ENCODE measurements around the gene BTBD16. TPM values are rescaled to one million over a fixed set of nuclear protein-coding genes. Genes with fewer than 3 reads are reported as not detected.

The BTBD16 gene
- total and polyA plus RNA-seq, 9 donors, result 0.27 to 0.50 (median 0.40) TPM; not detected in 6

DNA sequence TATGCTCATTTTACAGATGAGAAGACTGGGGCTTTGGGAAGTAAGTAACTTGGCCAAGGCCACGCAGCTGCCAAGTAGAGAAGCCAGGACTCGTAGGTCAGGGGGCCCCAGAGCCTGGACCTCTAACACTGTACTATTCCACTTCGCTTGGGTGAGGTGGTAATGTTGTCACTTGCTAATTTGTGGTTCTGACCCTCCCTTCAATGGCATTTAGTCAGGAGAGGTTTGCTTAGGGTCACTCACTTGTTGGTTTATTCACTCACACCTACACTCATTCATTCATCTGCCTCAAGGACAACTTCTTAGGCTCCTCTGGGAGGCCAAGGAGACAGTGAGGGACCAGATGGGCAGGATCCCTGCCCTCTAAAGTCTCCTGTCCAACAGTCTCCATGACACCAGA, 21.3 kb downstream of the BTBD16 start:
- WGBS (ENCODE audit: insufficient coverage), result no CpG with 5 or more reads among the region's 3 CpGs
- Histone ChIP-seq H3K36me3 (ENCODE audit: control insufficient read depth, insufficient read depth, low read length) (no peaks in the 10 kb centered on the region), H3K9me3 (replicated peaks; ENCODE audit: control insufficient read depth, low read depth, low read length) (no peaks in the 10 kb centered on the region), H3K27me3 (ENCODE audit: control insufficient read depth, insufficient read depth, low read length) (no peaks in the 10 kb centered on the region), H3K4me3 (ENCODE audit: low read length) (no peak overlapping the region), H3K4me1 (ENCODE audit: control insufficient read depth, insufficient read depth, low read length) (peaks cover 27% of the 10 kb centered on the region), H3K27ac (ENCODE audit: low read length) (no peak overlapping the region)
- DNase-seq, result no peak

DNA sequence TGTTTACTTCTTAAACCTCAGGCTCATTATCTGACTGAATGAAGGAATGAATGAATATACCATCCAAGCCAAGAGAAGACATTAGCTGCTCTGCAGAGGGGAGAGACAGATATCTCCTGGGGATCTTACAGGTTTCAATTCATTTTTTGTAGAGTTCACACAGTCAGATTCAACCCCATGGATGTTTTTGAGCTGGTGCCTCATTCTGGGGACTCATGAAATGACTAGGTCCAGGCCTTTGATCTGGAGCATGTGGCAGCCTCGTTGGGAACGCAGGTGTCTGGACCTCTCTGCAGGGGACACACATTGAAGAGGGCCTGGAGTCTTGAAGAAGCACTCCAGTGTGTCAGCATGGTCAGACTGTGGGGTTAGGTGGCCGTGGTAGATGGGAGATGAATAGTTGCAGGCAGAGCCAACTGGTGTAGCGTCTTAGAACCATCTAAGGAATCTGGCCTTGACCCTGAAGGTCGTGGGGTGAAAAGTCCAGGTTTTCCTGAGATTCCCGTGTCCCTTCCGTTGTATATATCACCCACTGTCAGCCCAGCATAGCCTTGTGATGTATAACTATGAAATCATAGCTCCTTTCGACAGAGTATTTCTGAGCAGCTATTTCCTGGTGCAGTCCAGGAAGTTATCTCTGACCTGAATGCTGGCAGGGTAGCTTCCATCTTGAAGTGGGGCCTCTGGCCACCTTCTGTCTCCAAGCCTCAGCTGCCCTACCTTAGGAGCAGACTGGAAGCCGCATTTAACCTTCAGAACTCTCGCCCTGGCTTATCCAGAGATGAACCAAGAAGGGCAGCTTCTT, 22.3 kb downstream of the BTBD16 start:
- no peaks in the 10 kb centered on the region for H3K36me3 ChIP-seq (ENCODE audit: control insufficient read depth, insufficient read depth, low read length)
- H3K9me3 ChIP-seq (replicated peaks; ENCODE audit: control insufficient read depth, low read depth, low read length), result no peaks in the 10 kb centered on the region
- peaks cover 17% of the 10 kb centered on the region for H3K4me1 ChIP-seq (ENCODE audit: control insufficient read depth, insufficient read depth, low read length)
- no peak overlapping the region for H3K4me3 ChIP-seq (ENCODE audit: low read length)
- WGBS (ENCODE audit: insufficient coverage), result 76% methylated on average over 7 of the region's 10 CpGs
- no peak for DNase-seq
- no peaks in the 10 kb centered on the region for H3K27me3 ChIP-seq (ENCODE audit: control insufficient read depth, insufficient read depth, low read length)
- H3K27ac ChIP-seq (ENCODE audit: low read length), result no peak overlapping the region

DNA sequence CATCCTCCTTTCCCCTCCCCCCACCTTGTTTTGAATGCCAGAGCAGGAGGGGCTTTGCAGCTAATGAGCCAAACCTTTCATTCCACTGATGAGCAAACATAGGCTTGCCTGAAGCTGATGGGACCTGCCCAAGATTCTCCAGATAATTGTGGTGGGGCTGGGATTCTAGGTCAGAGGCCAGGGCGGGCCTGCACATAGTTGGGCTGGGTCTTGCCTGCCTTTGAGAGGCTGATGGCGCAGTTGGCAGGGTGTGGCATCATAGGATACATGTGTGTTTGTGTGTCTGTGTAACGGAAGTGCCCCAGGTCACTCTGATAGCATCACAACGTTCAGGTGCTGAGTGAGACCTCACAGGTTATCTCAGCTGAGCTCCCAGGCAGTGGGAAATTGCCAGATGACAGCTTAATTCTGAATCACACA, 22.9 kb downstream of the BTBD16 start:
- no peaks in the 10 kb centered on the region for H3K36me3 ChIP-seq (ENCODE audit: control insufficient read depth, insufficient read depth, low read length)
- H3K9me3 ChIP-seq (replicated peaks; ENCODE audit: control insufficient read depth, low read depth, low read length), result no peaks in the 10 kb centered on the region
- WGBS (ENCODE audit: insufficient coverage), result 86% methylated on average over 3 of the region's 4 CpGs
- H3K4me1 ChIP-seq (ENCODE audit: control insufficient read depth, insufficient read depth, low read length), result peaks cover 13% of the 10 kb centered on the region
- H3K27me3 ChIP-seq (ENCODE audit: control insufficient read depth, insufficient read depth, low read length), result no peaks in the 10 kb centered on the region
- no peak overlapping the region for H3K4me3 ChIP-seq (ENCODE audit: low read length)
- DNase-seq, result no peak
- H3K27ac ChIP-seq (ENCODE audit: low read length), result no peak overlapping the region

DNA sequence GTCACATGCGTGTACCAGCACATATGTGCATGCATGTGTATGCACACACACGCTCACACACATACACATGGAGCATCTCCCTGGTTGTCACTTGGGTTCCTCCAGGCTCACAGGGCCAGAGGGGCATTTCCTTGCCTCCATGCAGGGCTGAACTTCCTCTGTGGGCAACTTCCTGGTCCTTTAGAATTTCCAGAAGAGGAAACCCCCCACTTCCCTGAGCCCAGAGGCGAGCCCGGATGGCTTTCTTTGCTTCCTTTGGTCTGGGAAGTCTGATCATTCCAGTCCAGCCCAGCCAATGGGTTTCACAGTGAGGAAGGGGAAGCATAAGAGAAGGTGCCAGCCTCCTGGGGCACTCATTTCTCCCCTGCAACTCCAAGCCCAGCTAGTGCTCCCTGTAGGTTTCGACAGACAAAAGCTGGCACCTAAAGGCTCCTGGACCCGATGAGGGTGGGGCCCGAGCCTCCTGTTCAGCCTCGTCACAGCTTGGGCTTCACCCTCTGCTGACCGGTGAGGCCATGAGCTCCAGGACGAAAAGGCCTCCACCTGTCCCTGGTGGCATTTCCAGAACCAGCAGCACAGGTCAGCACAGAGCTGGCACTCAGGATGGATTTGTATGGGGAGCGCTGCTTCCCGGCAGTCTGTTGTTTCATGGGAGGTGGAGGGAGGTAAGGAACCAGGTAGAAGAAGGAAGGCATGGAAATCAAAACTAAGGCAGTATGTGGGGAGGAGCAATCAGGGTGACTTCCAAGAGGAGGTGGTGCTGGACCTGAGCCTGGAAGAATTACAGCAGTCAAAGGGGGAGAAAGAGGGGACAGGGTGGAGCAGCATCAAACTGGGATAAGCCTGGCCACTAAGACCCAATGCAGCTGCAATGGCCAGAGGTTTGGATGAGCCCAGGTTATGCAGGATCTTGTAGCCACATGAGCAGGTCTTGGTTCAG, 23.7 kb downstream of the BTBD16 start:
- no peak for DNase-seq
- H3K4me1 ChIP-seq (ENCODE audit: control insufficient read depth, insufficient read depth, low read length), result peaks cover 11% of the 10 kb centered on the region
- no peaks in the 10 kb centered on the region for H3K36me3 ChIP-seq (ENCODE audit: control insufficient read depth, insufficient read depth, low read length)
- H3K27ac ChIP-seq (ENCODE audit: low read length), result no peak overlapping the region
- no peak overlapping the region for H3K4me3 ChIP-seq (ENCODE audit: low read length)
- H3K9me3 ChIP-seq (replicated peaks; ENCODE audit: control insufficient read depth, low read depth, low read length), result no peaks in the 10 kb centered on the region
- 86% methylated on average over 10 of the region's 12 CpGs for whole genome bisulfite sequencing (ENCODE audit: insufficient coverage)
- no peaks in the 10 kb centered on the region for H3K27me3 ChIP-seq (ENCODE audit: control insufficient read depth, insufficient read depth, low read length)

DNA sequence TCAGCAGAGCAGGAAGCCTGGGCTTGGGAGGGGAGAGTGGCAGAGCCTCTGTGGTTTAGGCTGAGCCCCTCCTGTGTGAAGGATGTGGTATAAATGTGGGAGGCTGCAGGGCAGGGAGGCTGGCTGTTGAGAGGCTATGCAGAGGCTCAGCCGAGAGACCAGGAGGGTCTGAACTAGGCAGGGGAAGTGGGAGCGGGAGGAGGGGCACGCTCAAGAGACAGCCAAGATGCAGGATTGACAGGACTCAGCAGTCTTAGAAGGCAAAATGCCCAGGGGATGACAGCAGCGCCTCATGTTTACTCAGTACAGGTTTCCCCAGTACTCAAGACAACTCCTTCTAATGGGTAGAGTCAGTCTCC, 24.3 kb downstream of the BTBD16 start:
- Histone ChIP-seq H3K27me3 (ENCODE audit: control insufficient read depth, insufficient read depth, low read length) (no peaks in the 10 kb centered on the region), H3K27ac (ENCODE audit: low read length) (no peak overlapping the region), H3K36me3 (ENCODE audit: control insufficient read depth, insufficient read depth, low read length) (no peaks in the 10 kb centered on the region), H3K9me3 (replicated peaks; ENCODE audit: control insufficient read depth, low read depth, low read length) (no peaks in the 10 kb centered on the region), H3K4me1 (ENCODE audit: control insufficient read depth, insufficient read depth, low read length) (peaks cover 11% of the 10 kb centered on the region), H3K4me3 (ENCODE audit: low read length) (no peak overlapping the region)
- no peak for DNase-seq
- WGBS (ENCODE audit: insufficient coverage), result 82% methylated on average over 3 of the region's 4 CpGs

DNA sequence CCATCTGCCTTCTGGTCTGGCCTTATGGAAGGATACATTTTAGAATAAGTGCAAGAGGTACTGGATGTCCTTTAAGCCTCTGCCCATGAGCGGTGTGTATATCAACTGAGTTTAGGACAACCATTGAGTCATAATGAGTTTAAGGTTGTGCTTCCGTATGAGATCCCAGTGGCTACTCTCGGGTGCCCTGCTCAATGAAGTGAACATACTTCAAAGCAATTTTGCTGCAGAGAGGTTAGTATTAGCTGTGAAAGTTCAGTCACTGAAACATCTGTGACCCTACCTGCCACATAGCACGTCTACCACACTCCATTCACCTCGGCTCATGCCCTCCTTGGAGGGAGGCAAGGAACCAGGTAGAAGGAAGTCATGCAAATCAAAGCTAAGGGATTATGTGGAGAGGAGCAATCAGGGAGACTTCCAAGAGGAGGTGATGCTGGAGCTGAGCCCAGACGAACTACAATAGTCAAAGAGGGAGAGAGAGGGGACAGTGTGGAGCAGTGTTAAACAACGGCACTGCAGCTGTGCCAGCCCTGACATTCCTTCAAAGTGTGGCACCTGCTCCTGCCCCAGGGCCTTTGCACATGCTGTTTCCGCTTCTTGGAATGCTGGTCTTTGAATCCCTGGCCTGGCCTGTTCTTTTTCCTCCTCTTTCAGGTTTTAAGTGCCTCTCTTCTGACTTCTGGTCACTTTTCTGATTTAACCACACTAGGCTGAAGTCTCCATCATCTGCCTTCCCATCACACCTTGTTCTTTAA, 25.4 kb downstream of the BTBD16 start:
- no peak for DNase-seq
- no peaks in the 10 kb centered on the region for H3K36me3 ChIP-seq (ENCODE audit: control insufficient read depth, insufficient read depth, low read length)
- H3K27me3 ChIP-seq (ENCODE audit: control insufficient read depth, insufficient read depth, low read length), result no peaks in the 10 kb centered on the region
- no peaks in the 10 kb centered on the region for H3K9me3 ChIP-seq (replicated peaks; ENCODE audit: control insufficient read depth, low read depth, low read length)
- H3K27ac ChIP-seq (ENCODE audit: low read length), result no peak overlapping the region
- WGBS (ENCODE audit: insufficient coverage), result 88% methylated on average over 3 of the region's 8 CpGs
- H3K4me3 ChIP-seq (ENCODE audit: low read length), result no peak overlapping the region
- peaks cover 11% of the 10 kb centered on the region for H3K4me1 ChIP-seq (ENCODE audit: control insufficient read depth, insufficient read depth, low read length)

DNA sequence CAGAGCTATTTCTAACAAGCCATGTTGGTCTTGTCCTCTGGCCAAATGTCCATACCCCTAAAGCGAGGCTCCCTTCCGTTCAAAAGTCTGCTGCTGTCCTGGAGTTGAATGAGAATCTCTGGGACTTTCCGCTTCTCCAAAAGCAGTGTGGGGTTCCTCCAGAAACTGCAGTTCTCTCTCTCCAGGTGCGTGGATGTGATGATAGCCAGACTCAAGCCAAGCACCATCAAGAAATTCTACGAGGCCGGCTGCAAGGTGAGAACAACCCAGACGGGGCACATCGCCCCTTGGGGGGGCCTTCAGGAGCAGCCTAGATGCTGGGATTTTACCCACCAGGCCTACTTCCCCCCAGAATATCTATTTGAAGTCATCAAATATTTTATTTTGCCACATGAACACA, 26.5 kb downstream of the BTBD16 start:
- H3K4me1 ChIP-seq (ENCODE audit: control insufficient read depth, insufficient read depth, low read length), result peaks cover 11% of the 10 kb centered on the region

DNA sequence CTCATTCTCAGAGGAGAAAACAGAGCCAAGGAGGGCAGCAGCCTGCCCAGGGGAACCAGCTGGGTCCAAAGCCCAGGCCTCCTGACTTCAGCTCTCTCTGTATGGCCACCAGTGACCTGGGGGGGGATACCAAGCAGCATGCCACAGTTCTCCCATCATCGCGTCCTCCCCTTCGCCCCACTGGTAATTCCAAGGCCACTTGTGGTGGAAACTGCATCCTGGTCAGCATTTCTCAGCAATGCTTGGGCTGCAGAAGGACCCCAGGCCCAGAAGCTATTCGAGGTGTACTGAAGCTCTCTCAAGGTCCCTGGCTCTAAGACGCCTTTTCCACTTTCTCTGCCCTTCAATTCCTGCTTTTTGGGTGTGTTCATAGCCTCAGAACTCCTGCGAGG, 27.1 kb downstream of the BTBD16 start:
- Histone ChIP-seq H3K4me3 (ENCODE audit: low read length) (no peak overlapping the region), H3K4me1 (ENCODE audit: control insufficient read depth, insufficient read depth, low read length) (peaks cover 11% of the 10 kb centered on the region), H3K27me3 (ENCODE audit: control insufficient read depth, insufficient read depth, low read length) (no peaks in the 10 kb centered on the region), H3K9me3 (replicated peaks; ENCODE audit: control insufficient read depth, low read depth, low read length) (no peaks in the 10 kb centered on the region), H3K27ac (ENCODE audit: low read length) (no peak overlapping the region), H3K36me3 (ENCODE audit: control insufficient read depth, insufficient read depth, low read length) (no peaks in the 10 kb centered on the region)
- 80% methylated on average over 3 of the region's 6 CpGs for WGBS (ENCODE audit: insufficient coverage)
- no peak for DNase-seq

More for the DNA sequence above, 26.5 kb downstream of the BTBD16 start:
- no peaks in the 10 kb centered on the region for H3K27me3 ChIP-seq (ENCODE audit: control insufficient read depth, insufficient read depth, low read length)
- H3K4me3 ChIP-seq (ENCODE audit: low read length), result no peak overlapping the region
- H3K27ac ChIP-seq (ENCODE audit: low read length), result no peak overlapping the region
- no peaks in the 10 kb centered on the region for H3K36me3 ChIP-seq (ENCODE audit: control insufficient read depth, insufficient read depth, low read length)
- no peaks in the 10 kb centered on the region for H3K9me3 ChIP-seq (replicated peaks; ENCODE audit: control insufficient read depth, low read depth, low read length)
- no peak for DNase-seq
- 69% methylated on average over 3 of the region's 8 CpGs for WGBS (ENCODE audit: insufficient coverage)

DNA sequence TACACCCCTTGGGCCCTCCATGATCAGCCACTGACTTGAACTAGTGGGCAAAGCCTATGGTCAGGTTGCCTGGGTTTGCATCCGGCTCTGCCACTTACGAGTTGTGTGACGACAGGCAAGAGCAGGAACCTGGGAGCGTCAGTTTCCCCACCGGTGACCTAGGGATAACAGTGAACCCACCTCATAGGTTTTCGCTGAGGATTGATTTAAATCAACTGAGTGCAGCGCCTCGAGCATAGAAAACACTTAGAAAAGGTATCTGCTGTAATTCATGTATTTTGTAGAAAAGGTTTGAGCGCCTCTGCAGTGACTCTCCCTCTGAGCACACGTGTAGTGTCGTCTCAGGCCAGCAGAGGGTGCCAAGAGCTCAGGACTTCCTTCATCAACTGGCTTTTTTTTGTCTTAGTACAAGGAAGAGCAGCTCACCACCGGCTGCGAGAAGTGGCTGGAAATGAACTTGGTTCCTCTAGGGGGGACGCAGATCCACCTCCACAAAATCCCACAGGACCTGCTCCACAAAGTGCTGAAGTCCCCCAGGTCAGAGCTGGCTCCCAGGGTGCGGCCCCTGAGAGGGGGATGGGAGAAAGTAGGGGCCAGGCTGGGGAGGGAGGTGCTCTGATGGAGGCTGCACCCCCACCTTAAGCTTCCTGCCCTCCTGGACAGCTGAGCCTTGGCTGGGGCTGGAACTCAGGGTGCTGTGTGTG, 27.7 kb downstream of the BTBD16 start:
- H3K9me3 ChIP-seq (replicated peaks; ENCODE audit: control insufficient read depth, low read depth, low read length), result no peaks in the 10 kb centered on the region
- no peaks in the 10 kb centered on the region for H3K27me3 ChIP-seq (ENCODE audit: control insufficient read depth, insufficient read depth, low read length)
- no peak overlapping the region for H3K27ac ChIP-seq (ENCODE audit: low read length)
- 27% methylated on average over 13 of the region's 15 CpGs for WGBS (ENCODE audit: insufficient coverage)
- H3K36me3 ChIP-seq (ENCODE audit: control insufficient read depth, insufficient read depth, low read length), result no peaks in the 10 kb centered on the region
- peak; percentile 91 for DNase-seq
- no peak overlapping the region for H3K4me3 ChIP-seq (ENCODE audit: low read length)
- H3K4me1 ChIP-seq (ENCODE audit: control insufficient read depth, insufficient read depth, low read length), result peaks cover 8% of the 10 kb centered on the region
